Inflammatory macrophage treated with lipopolysaccharide for 4 hours (primary cell): ENCODE results near the gene PCSK5.
A peak's percentile ranks its signal among the peaks of the same experiment; 100 is the strongest.

Source experiments
- DNase-seq: peaks from one replicate; pipeline ENCODE4 v3.0.0-alpha.2; 2020

The PCSK5 gene

GRCh38 chr9:76203373-76203772 lies 312.9 kb downstream of the PCSK5 start:
- DNase-seq: no peak

- no peak for DNase-seq
Observed at GRCh38 chr9:76206821-76207220, 316.3 kb downstream of the PCSK5 start.

GRCh38 chr9:76213751-76214150 lies 323.3 kb downstream of the PCSK5 start:
- no peak for DNase-seq

GRCh38 chr9:76215066-76215465 lies 324.6 kb downstream of the PCSK5 start:
- no peak for DNase-seq

GRCh38 chr9:76216161-76216649 lies 325.7 kb downstream of the PCSK5 start:
- DNase-seq: peak; percentile 66

GRCh38 chr9:76218117-76218885 lies 327.8 kb downstream of the PCSK5 start:
- no peak for DNase-seq

- peak; percentile 8 for DNase-seq
Observed at GRCh38 chr9:76218886-76219445, 328.5 kb downstream of the PCSK5 start.

- no peak for DNase-seq
Observed at GRCh38 chr9:76219560-76220151, 329.2 kb downstream of the PCSK5 start.

GRCh38 chr9:76221423-76221822 lies 330.9 kb downstream of the PCSK5 start:
- no peak for DNase-seq

GRCh38 chr9:76223749-76224340 lies 333.4 kb downstream of the PCSK5 start:
- no peak for DNase-seq

- no peak for DNase-seq
Observed at GRCh38 chr9:76227156-76227555, 336.7 kb downstream of the PCSK5 start.

- peak; percentile 67 for DNase-seq
Observed at GRCh38 chr9:76231001-76231400, 340.5 kb downstream of the PCSK5 start.

- no peak for DNase-seq
Observed at GRCh38 chr9:76232861-76233489, 342.5 kb downstream of the PCSK5 start.

GRCh38 chr9:76240578-76240977 lies 350.1 kb downstream of the PCSK5 start:
- no peak for DNase-seq

- peak; percentile 78 for DNase-seq
Observed at GRCh38 chr9:76245518-76245917, 355.0 kb downstream of the PCSK5 start.

- DNase-seq: no peak
Observed at GRCh38 chr9:76246680-76247079, 356.2 kb downstream of the PCSK5 start.

- DNase-seq: no peak
Observed at GRCh38 chr9:76247426-76247825, 357.0 kb downstream of the PCSK5 start.

- no peak for DNase-seq
Observed at GRCh38 chr9:76249309-76249708, 358.8 kb downstream of the PCSK5 start.

- DNase-seq: peak; percentile 82
Observed at GRCh38 chr9:76255781-76256455, 365.4 kb downstream of the PCSK5 start.

- no peak for DNase-seq
Observed at GRCh38 chr9:76257311-76257710, 366.8 kb downstream of the PCSK5 start.

GRCh38 chr9:76266649-76267283 lies 376.3 kb downstream of the PCSK5 start:
- no peak for DNase-seq

GRCh38 chr9:76267284-76267652 lies 376.8 kb downstream of the PCSK5 start:
- no peak for DNase-seq
